GM10266 (cell line): ENCODE results near the gene TTBK2.
"Not testable (repeated sequence)": the region's sequence is repeated elsewhere in the genome, so short reads cannot be mapped to it uniquely, and the experiment has no call there.

Experiments
- DNase-seq: peaks from one replicate; pipeline ENCODE4 v3.0.0; 2012; ENCODE audit errors: extremely low spot score
- CTCF ChIP-seq: IDR thresholded peaks from 2 replicates; pipeline ENCODE4 v1.5.1; 2012; ENCODE audit warnings: mild to moderate bottlenecking, low read depth; ENCODE audit not compliant: control insufficient read depth, insufficient read depth; ENCODE audit errors: missing control alignments

The TTBK2 gene

GRCh38 chr15:42784705-42785104 is 135.9 kb downstream of the TTBK2 start:
- TF ChIP-seq CTCF, result no peak
- no peak for DNase-seq

GRCh38 chr15:42782716-42783115 is 137.9 kb downstream of the TTBK2 start:
- TF ChIP-seq CTCF, result no peak
- no peak for DNase-seq

GRCh38 chr15:42775416-42775815 is 145.2 kb downstream of the TTBK2 start:
- TF ChIP-seq CTCF, result no peak
- no peak for DNase-seq

GRCh38 chr15:42772901-42773300 is 147.7 kb downstream of the TTBK2 start:
- DNase-seq, result no peak
- TF ChIP-seq CTCF, result no peak

GRCh38 chr15:42772144-42772543 is 148.4 kb downstream of the TTBK2 start:
- no peak for TF ChIP-seq CTCF
- no peak for DNase-seq

GRCh38 chr15:42766109-42766508 is 154.5 kb downstream of the TTBK2 start:
- not testable (repeated sequence) for DNase-seq

- not testable (repeated sequence) for DNase-seq
These were observed 156.3 kb downstream of the TTBK2 start for GRCh38 chr15:42764154-42764731.

- not testable (repeated sequence) for DNase-seq
These were observed 158.8 kb downstream of the TTBK2 start for GRCh38 chr15:42761813-42762212.

- TF ChIP-seq CTCF, result no peak
- no peak for DNase-seq
These were observed 159.8 kb downstream of the TTBK2 start for GRCh38 chr15:42760759-42761158.
